ENCODE results near the gene SPATA2L. TPM values are rescaled to one million over a fixed set of nuclear protein-coding genes. Genes with fewer than 3 reads are reported as not detected.
A peak's percentile ranks its signal among the peaks of the same experiment; 100 is the strongest.

The SPATA2L gene
- total RNA-seq, 2 experiments from 2014 or later, result 9.4 to 10.0 TPM

- no peaks in the 10 kb centered on the region for H3K36me3 Mint-ChIP-seq (ENCODE audit: low read depth)
- peaks cover 11% of the 10 kb centered on the region for H3K4me1 Mint-ChIP-seq
- no peaks in the 10 kb centered on the region for H3K27me3 Mint-ChIP-seq
- H3K9me3 Mint-ChIP-seq, result no peaks in the 10 kb centered on the region
- ChIA-PET CTCF (interaction anchor here (1.4 to 2.4 kb wide), 3 partner anchors 11 to 150 kb away, joined by 7 to 8 read pairs (median 8); no protein-coding TSS in a partner anchor), POLR2A (interaction anchor here (0.7 to 2.1 kb wide), 9 partner anchors 8 to 163 kb away, joined by 3 to 10 read pairs (median 3); partner anchors contain the start of genes CDK10, FANCA, SPATA2L and TCF25)
- no peak overlapping the region for H3K4me3 Mint-ChIP-seq
- no peak for DNase-seq
- H3K27ac Mint-ChIP-seq, result no peak overlapping the region
These were observed 9.4 kb upstream of the SPATA2L start for GRCh38 chr16:89710709-89711564.

- CTCF ChIA-PET, result interaction anchor here (1.1 to 2.4 kb wide), 3 partner anchors 10 to 151 kb away, joined by 3 to 8 read pairs (median 7); no protein-coding TSS in a partner anchor
- H3K36me3 Mint-ChIP-seq (ENCODE audit: low read depth), result no peaks in the 10 kb centered on the region
- no peak for DNase-seq
- H3K27ac Mint-ChIP-seq, result no peak overlapping the region
- H3K9me3 Mint-ChIP-seq, result no peaks in the 10 kb centered on the region
- H3K27me3 Mint-ChIP-seq, result no peaks in the 10 kb centered on the region
- H3K4me3 Mint-ChIP-seq, result no peak overlapping the region
- POLR2A ChIA-PET, result interaction anchor here (0.8 to 8.2 kb wide), 7 partner anchors 8 to 163 kb away, joined by 3 to 49 read pairs (median 6); partner anchors contain the start of genes SPATA2L, TCF25 and VPS9D1
- peaks cover 13% of the 10 kb centered on the region for H3K4me1 Mint-ChIP-seq
These were observed 8.4 kb upstream of the SPATA2L start for GRCh38 chr16:89709716-89710432.

GRCh38 chr16:89709166-89709565, 7.7 kb upstream of the SPATA2L start:
- no peaks in the 10 kb centered on the region for H3K36me3 Mint-ChIP-seq (ENCODE audit: low read depth)
- no peaks in the 10 kb centered on the region for H3K9me3 Mint-ChIP-seq
- no peak for DNase-seq
- no peak overlapping the region for H3K27ac Mint-ChIP-seq
- H3K27me3 Mint-ChIP-seq, result no peaks in the 10 kb centered on the region
- peaks cover 12% of the 10 kb centered on the region for H3K4me1 Mint-ChIP-seq
- ChIA-PET POLR2A (interaction anchor here (0.8 to 8.2 kb wide), 10 partner anchors 9 to 164 kb away, joined by 3 to 49 read pairs (median 4); partner anchors contain the start of genes SPATA2L, TCF25 and VPS9D1), CTCF (interaction anchor here (1.1 to 2.4 kb wide), 3 partner anchors 9 to 151 kb away, joined by 3 to 8 read pairs (median 7); no protein-coding TSS in a partner anchor)
- H3K4me3 Mint-ChIP-seq, result no peak overlapping the region

GRCh38 chr16:89708481-89708931, 7.0 kb upstream of the SPATA2L start:
- Mint-ChIP-seq H3K9me3 (no peaks in the 10 kb centered on the region), H3K36me3 (ENCODE audit: low read depth) (no peaks in the 10 kb centered on the region), H3K4me1 (peaks cover 12% of the 10 kb centered on the region), H3K27ac (no peak overlapping the region), H3K27me3 (no peaks in the 10 kb centered on the region), H3K4me3 (no peak overlapping the region)
- CTCF ChIA-PET, result interaction anchor here (1.0 to 2.4 kb wide), 3 partner anchors 8 to 155 kb away, joined by 3 to 8 read pairs (median 3); no protein-coding TSS in a partner anchor
- no peak for DNase-seq
- POLR2A ChIA-PET, result interaction anchor here (0.9 to 8.2 kb wide), 6 partner anchors 9 to 155 kb away, joined by 3 to 49 read pairs (median 4); partner anchors contain the start of gene VPS9D1

- no peaks in the 10 kb centered on the region for H3K27me3 Mint-ChIP-seq
- DNase-seq, result no peak
- POLR2A ChIA-PET, result interaction anchor here (1.1 to 8.2 kb wide), 5 partner anchors 10 to 153 kb away, joined by 3 to 49 read pairs (median 6); partner anchors contain the start of gene VPS9D1
- H3K36me3 Mint-ChIP-seq (ENCODE audit: low read depth), result no peaks in the 10 kb centered on the region
- H3K4me3 Mint-ChIP-seq, result no peak overlapping the region
- CTCF ChIA-PET, result interaction anchor here (0.8 to 5.4 kb wide), 6 partner anchors 16 to 156 kb away, joined by 3 to 58 read pairs (median 4); no protein-coding TSS in a partner anchor
- H3K4me1 Mint-ChIP-seq, result peaks cover 11% of the 10 kb centered on the region
- no peaks in the 10 kb centered on the region for H3K9me3 Mint-ChIP-seq
- no peak overlapping the region for H3K27ac Mint-ChIP-seq
These were observed 6.2 kb upstream of the SPATA2L start for GRCh38 chr16:89707695-89708094.

- POLR2A ChIA-PET, result interaction anchor here (0.8 to 8.2 kb wide), 15 partner anchors 11 to 167 kb away, joined by 3 to 49 read pairs (median 6); partner anchors contain the start of genes TCF25 and VPS9D1
- no peaks in the 10 kb centered on the region for H3K36me3 Mint-ChIP-seq (ENCODE audit: low read depth)
- H3K27ac Mint-ChIP-seq, result no peak overlapping the region
- no peaks in the 10 kb centered on the region for H3K9me3 Mint-ChIP-seq
- H3K4me3 Mint-ChIP-seq, result no peak overlapping the region
- DNase-seq, result no peak
- CTCF ChIA-PET, result interaction anchor here (0.6 to 5.4 kb wide), 22 partner anchors 8 to 204 kb away, joined by 3 to 58 read pairs (median 6); no protein-coding TSS in a partner anchor
- peaks cover 14% of the 10 kb centered on the region for H3K4me1 Mint-ChIP-seq
- no peaks in the 10 kb centered on the region for H3K27me3 Mint-ChIP-seq
These were observed 5.2 kb upstream of the SPATA2L start for GRCh38 chr16:89706518-89707260.

- Mint-ChIP-seq H3K4me3 (no peak overlapping the region), H3K4me1 (peaks cover 22% of the 10 kb centered on the region), H3K9me3 (no peaks in the 10 kb centered on the region), H3K27ac (no peak overlapping the region), H3K27me3 (no peaks in the 10 kb centered on the region), H3K36me3 (ENCODE audit: low read depth) (no peaks in the 10 kb centered on the region)
- ChIA-PET CTCF (interaction anchor here (1.2 to 5.4 kb wide), 10 partner anchors 8 to 205 kb away, joined by 4 to 58 read pairs (median 14); no protein-coding TSS in a partner anchor), POLR2A (interaction anchor here (1.3 to 8.2 kb wide), 5 partner anchors 13 to 159 kb away, joined by 3 to 49 read pairs (median 11); partner anchors contain the start of gene VPS9D1)
- DNase-seq, result no peak
These were observed 3.5 kb upstream of the SPATA2L start for GRCh38 chr16:89705006-89705405.

GRCh38 chr16:89704281-89704680, 2.8 kb upstream of the SPATA2L start:
- Mint-ChIP-seq H3K27ac (no peak overlapping the region), H3K4me3 (no peak overlapping the region), H3K9me3 (no peaks in the 10 kb centered on the region), H3K4me1 (peaks cover 25% of the 10 kb centered on the region), H3K36me3 (ENCODE audit: low read depth) (no peaks in the 10 kb centered on the region), H3K27me3 (no peaks in the 10 kb centered on the region)
- POLR2A ChIA-PET, result interaction anchor here (1.4 to 8.2 kb wide), 3 partner anchors 20 to 169 kb away, joined by 3 to 49 read pairs (median 7); partner anchors contain the start of gene TCF25
- no peak for DNase-seq
- CTCF ChIA-PET, result interaction anchor here (0.7 to 5.4 kb wide), 7 partner anchors 18 to 170 kb away, joined by 3 to 58 read pairs (median 9); no protein-coding TSS in a partner anchor

- Mint-ChIP-seq H3K27ac (peak overlapping the region; percentile 58), H3K9me3 (no peaks in the 10 kb centered on the region), H3K36me3 (ENCODE audit: low read depth) (no peaks in the 10 kb centered on the region), H3K4me1 (peaks cover 34% of the 10 kb centered on the region), H3K4me3 (peak overlapping the region; percentile 77), H3K27me3 (no peaks in the 10 kb centered on the region)
- peak; percentile 67 for DNase-seq
- POLR2A ChIA-PET, result interaction anchor here (0.9 to 7.3 kb wide), 14 partner anchors 9 to 249 kb away, joined by 3 to 36 read pairs (median 4); partner anchors contain the start of genes CDK10, CHMP1A, SPATA33 and TCF25
- CTCF ChIA-PET, result interaction anchor here (0.6 to 4.7 kb wide), 39 partner anchors 8 to 246 kb away, joined by 3 to 72 read pairs (median 6); partner anchors contain the start of genes CDK10, CHMP1A, FANCA and SPATA33
These were observed 668 bp downstream of the SPATA2L start for GRCh38 chr16:89700649-89701424.

- POLR2A ChIA-PET, result interaction anchor here (0.6 to 7.3 kb wide), 17 partner anchors 10 to 250 kb away, joined by 3 to 36 read pairs (median 4); partner anchors contain the start of genes CDK10, CHMP1A, SPATA33 and TCF25
- no peaks in the 10 kb centered on the region for H3K27me3 Mint-ChIP-seq
These were observed 1.3 kb downstream of the SPATA2L start for GRCh38 chr16:89700100-89700648.

More at GRCh38 chr16:89700100-89700648, 1.3 kb downstream of the SPATA2L start:
- peak; percentile 96 for DNase-seq
- peak overlapping the region; percentile 64 for H3K4me3 Mint-ChIP-seq
- no peaks in the 10 kb centered on the region for H3K9me3 Mint-ChIP-seq
- peak overlapping the region; percentile 58 for H3K27ac Mint-ChIP-seq
- no peaks in the 10 kb centered on the region for H3K36me3 Mint-ChIP-seq (ENCODE audit: low read depth)
- peaks cover 37% of the 10 kb centered on the region for H3K4me1 Mint-ChIP-seq
- CTCF ChIA-PET, result interaction anchor here (0.6 to 4.7 kb wide), 40 partner anchors 9 to 483 kb away, joined by 3 to 72 read pairs (median 6); partner anchors contain the start of genes CDK10, CHMP1A, FANCA and SPATA33

All from activated CD4-positive, alpha-beta memory T cell treated with anti-CD3 and anti-CD28 coated beads, Interleukin-2, amount 10 ng/mL, durations not matched to agents 7 days and 5 days (primary cell).